Measurements from ENCODE around the gene PLEKHG3. TPM values are rescaled to one million over a fixed set of nuclear protein-coding genes. Genes with fewer than 3 reads are reported as not detected.

PLEKHG3 gene
- total RNA-seq, 1 donor from 2014 or later = 81.0 TPM

DNA sequence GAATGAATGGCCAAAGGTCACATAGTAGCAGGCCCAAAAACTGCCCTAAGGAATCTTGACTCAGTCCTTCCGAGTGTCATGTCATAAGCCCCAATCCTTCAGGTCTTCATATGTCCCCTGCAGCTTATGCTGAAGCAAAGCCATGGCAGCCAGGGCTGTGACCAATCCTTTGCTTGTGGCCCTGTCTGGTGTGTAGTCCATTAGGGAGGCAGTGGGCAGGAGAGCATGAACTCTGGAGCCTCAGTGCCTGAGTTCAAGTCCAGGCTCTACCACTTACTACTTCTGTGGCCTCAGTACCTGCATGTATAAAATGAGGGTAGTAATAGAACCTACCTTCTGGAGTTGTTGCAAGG, 20.3 kb downstream of the PLEKHG3 start:
- no peaks in the 10 kb centered on the region for H3K27me3 Mint-ChIP-seq
- peaks cover 45% of the 10 kb centered on the region for H3K4me1 Mint-ChIP-seq (ENCODE audit: low read depth)
- TF ChIP-seq, protein P1, sequence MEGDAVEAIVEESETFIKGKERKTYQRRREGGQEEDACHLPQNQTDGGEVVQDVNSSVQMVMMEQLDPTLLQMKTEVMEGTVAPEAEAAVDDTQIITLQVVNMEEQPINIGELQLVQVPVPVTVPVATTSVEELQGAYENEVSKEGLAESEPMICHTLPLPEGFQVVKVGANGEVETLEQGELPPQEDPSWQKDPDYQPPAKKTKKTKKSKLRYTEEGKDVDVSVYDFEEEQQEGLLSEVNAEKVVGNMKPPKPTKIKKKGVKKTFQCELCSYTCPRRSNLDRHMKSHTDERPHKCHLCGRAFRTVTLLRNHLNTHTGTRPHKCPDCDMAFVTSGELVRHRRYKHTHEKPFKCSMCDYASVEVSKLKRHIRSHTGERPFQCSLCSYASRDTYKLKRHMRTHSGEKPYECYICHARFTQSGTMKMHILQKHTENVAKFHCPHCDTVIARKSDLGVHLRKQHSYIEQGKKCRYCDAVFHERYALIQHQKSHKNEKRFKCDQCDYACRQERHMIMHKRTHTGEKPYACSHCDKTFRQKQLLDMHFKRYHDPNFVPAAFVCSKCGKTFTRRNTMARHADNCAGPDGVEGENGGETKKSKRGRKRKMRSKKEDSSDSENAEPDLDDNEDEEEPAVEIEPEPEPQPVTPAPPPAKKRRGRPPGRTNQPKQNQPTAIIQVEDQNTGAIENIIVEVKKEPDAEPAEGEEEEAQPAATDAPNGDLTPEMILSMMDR (IDR thresholded peaks at IDR 0.05; ENCODE audit: unreplicated experiment) = no peak
- peak overlapping the region; percentile 47 for H3K27ac Mint-ChIP-seq
- DNase-seq (ENCODE audit: low spot score, unreplicated experiment) = no peak
- H3K4me3 Mint-ChIP-seq (ENCODE audit: low read depth) = no peak overlapping the region
- H3K9me3 Mint-ChIP-seq (ENCODE audit: low read depth) = no peaks in the 10 kb centered on the region
- H3K36me3 Mint-ChIP-seq (ENCODE audit: insufficient read depth) = peaks cover 10% of the 10 kb centered on the region

DNA sequence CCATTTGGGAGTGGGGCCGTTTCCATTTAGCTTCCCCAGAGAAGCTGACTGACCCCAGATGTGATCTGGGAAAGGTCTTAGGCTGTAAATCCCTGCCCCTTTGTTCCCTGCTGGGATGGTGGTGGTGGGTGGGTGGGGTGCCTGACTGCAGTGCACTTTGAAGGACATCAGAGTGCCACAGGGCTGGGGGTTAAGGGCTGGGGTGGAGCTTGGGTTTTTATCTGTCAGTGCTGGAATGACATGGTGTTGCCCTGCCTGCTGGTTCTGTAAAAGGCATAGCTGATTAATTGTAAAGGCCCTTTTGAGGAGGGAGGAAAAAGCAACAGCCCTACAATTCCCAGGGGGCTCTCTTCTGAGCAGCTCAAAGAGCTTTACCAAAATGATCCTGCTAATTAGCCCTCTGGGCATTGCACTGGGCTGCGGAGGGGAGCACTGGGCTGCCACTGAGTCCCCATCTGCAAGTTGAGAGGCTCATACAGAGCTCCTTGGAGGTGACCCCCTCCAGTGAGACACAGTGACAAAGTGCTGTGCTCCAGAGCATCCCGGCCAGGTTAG, 21.1 kb downstream of the PLEKHG3 start:
- Mint-ChIP-seq H3K36me3 (ENCODE audit: insufficient read depth) (peaks cover 12% of the 10 kb centered on the region), H3K4me1 (ENCODE audit: low read depth) (peaks cover 38% of the 10 kb centered on the region), H3K27ac (peak overlapping the region; percentile 76), H3K9me3 (ENCODE audit: low read depth) (no peaks in the 10 kb centered on the region), H3K4me3 (ENCODE audit: low read depth) (no peak overlapping the region), H3K27me3 (no peaks in the 10 kb centered on the region)
- no peak for DNase-seq (ENCODE audit: low spot score, unreplicated experiment)
- TF ChIP-seq, protein P1 (IDR thresholded peaks at IDR 0.05; ENCODE audit: unreplicated experiment) = no peak

DNA sequence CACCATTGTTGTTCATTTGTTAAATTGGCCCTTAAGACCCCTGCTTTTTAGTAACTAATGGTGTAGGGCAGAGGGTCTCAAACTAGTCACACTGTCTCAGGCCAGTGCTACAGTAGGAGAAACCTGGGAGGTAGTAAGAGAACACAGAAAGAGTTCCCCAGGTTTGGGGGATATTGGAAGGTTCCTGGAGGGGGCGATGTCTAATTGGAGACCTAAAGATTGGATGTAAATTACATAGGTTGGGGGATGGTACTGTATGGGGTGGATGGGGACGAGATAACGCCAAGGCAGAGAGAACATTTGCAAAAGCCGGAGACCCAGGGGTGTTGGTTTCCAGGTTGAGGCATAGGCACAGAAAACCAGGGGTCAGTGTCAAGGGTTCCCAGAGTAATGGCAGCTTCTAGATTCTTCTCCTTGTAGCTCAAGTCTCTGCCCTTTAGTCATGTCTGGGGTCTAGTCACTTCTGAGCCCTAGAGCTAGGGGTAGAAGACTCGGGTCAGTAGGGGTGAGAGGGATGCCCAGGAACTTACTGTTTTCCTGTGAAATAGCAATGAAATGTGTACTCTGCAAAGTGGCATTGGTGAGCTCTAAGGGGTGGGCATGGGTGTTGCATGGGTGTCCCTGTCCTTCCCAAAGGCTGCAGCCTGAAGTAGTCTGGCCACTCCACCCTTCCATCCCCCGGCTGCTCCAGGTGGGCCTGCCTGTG, 21.8 kb downstream of the PLEKHG3 start:
- Mint-ChIP-seq H3K9me3 (ENCODE audit: low read depth) (no peaks in the 10 kb centered on the region), H3K27me3 (no peaks in the 10 kb centered on the region), H3K27ac (peak overlapping the region; percentile 73), H3K4me3 (ENCODE audit: low read depth) (no peak overlapping the region), H3K36me3 (ENCODE audit: insufficient read depth) (peaks cover 13% of the 10 kb centered on the region), H3K4me1 (ENCODE audit: low read depth) (peaks cover 33% of the 10 kb centered on the region)
- TF ChIP-seq, protein P1 (IDR thresholded peaks at IDR 0.05; ENCODE audit: unreplicated experiment) = no peak
- no peak for DNase-seq (ENCODE audit: low spot score, unreplicated experiment)

DNA sequence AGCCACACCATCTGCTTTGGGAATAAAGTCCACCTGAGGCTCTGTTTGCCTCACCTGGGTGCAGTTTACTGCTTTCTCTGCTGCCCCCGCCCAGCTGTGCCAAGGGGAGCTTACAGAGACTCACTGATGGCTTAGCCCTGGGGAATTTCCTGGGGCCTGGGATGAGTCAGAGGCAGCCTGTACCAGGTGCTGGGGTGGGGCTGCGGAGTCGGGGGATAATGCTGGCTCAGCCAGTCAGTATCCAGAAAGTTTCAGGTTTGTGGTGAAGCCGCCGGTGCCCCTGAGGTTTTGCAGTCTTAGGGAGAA, 22.3 kb downstream of the PLEKHG3 start:
- no peak for DNase-seq (ENCODE audit: low spot score, unreplicated experiment)
- Mint-ChIP-seq H3K27ac (no peak overlapping the region), H3K4me3 (ENCODE audit: low read depth) (no peak overlapping the region), H3K27me3 (no peaks in the 10 kb centered on the region), H3K4me1 (ENCODE audit: low read depth) (peaks cover 32% of the 10 kb centered on the region), H3K36me3 (ENCODE audit: insufficient read depth) (peaks cover 15% of the 10 kb centered on the region), H3K9me3 (ENCODE audit: low read depth) (no peaks in the 10 kb centered on the region)
- TF ChIP-seq, protein P1 (IDR thresholded peaks at IDR 0.05; ENCODE audit: unreplicated experiment) = no peak

DNA sequence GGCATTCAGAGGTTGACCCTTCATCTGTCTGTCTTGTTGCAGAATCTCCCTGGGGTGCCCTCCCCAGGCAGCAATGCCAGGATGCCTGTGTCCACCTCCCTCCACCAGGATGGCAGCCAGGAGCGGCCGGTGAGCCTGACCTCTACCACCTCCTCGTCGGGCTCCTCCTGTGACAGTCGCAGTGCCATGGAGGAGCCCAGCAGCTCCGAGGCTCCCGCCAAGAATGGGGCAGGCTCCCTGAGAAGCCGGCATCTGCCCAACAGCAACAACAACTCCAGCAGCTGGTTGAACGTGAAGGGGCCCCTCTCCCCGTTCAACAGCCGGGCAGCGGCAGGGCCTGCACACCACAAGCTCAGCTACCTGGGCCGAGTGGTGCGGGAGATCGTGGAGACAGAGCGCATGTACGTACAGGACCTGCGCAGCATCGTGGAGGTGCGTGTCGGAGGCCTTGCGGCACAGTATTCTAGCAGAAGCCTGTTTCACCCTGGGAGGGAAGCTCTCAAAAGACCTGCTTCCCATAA, 23.4 kb downstream of the PLEKHG3 start:
- no peak for DNase-seq (ENCODE audit: low spot score, unreplicated experiment)
- Mint-ChIP-seq H3K36me3 (ENCODE audit: insufficient read depth) (peaks cover 17% of the 10 kb centered on the region), H3K9me3 (ENCODE audit: low read depth) (no peaks in the 10 kb centered on the region), H3K4me3 (ENCODE audit: low read depth) (no peak overlapping the region), H3K27ac (no peak overlapping the region), H3K4me1 (ENCODE audit: low read depth) (peaks cover 30% of the 10 kb centered on the region), H3K27me3 (no peaks in the 10 kb centered on the region)
- TF ChIP-seq, protein P1 (IDR thresholded peaks at IDR 0.05; ENCODE audit: unreplicated experiment) = no peak
